GM21423 (cell line): ENCODE measurements around the gene DCTN4.
"Not testable (repeated sequence)": the region's sequence is repeated elsewhere in the genome, so short reads cannot be mapped to it uniquely, and the experiment has no call there.

Experiments used
- ATAC-seq: cut with Tn5 transposase; IDR thresholded peaks from one replicate; pipeline ENCODE4 v1.9.1; 2021; ENCODE audit warnings: mild to moderate bottlenecking, moderate library complexity; ENCODE audit not compliant: unreplicated experiment

Gene DCTN4

GRCh38 chr5:150742455-150743141 is 16.2 kb downstream of the DCTN4 start:
- not testable (repeated sequence) for ATAC-seq

GRCh38 chr5:150740992-150741391 is 17.8 kb downstream of the DCTN4 start:
- no peak for ATAC-seq

- ATAC-seq = no peak
These were observed 20.0 kb downstream of the DCTN4 start for GRCh38 chr5:150738862-150739261.

- no peak for ATAC-seq
These were observed 24.0 kb downstream of the DCTN4 start for GRCh38 chr5:150734579-150735384.

- ATAC-seq = no peak
These were observed 27.1 kb downstream of the DCTN4 start for GRCh38 chr5:150731669-150732242.

GRCh38 chr5:150729859-150730258 is 29.0 kb downstream of the DCTN4 start:
- no peak for ATAC-seq

GRCh38 chr5:150723845-150724244 is 35.0 kb downstream of the DCTN4 start:
- no peak for ATAC-seq

- no peak for ATAC-seq
These were observed 48.7 kb downstream of the DCTN4 start for GRCh38 chr5:150710165-150710564.

GRCh38 chr5:150706776-150707390 is 51.9 kb downstream of the DCTN4 start:
- ATAC-seq = no peak

GRCh38 chr5:150703762-150704161 is 55.1 kb downstream of the DCTN4 start:
- ATAC-seq = no peak

- peak; percentile 97 for ATAC-seq
These were observed 58.0 kb downstream of the DCTN4 start, which contains the start of gene RBM22 for GRCh38 chr5:150700594-150701377. RBM22 (minus strand) TSS chr5:150701062; CDS start chr5:150700985, 77 bp downstream.

GRCh38 chr5:150700246-150700593 is 58.6 kb downstream of the DCTN4 start:
- no peak for ATAC-seq

GRCh38 chr5:150694612-150695011 is 64.2 kb downstream of the DCTN4 start:
- ATAC-seq = no peak

- no peak for ATAC-seq
These were observed 66.5 kb downstream of the DCTN4 start for GRCh38 chr5:150692276-150692675.

GRCh38 chr5:150690760-150691159 is 68.1 kb downstream of the DCTN4 start:
- no peak for ATAC-seq

- no peak for ATAC-seq
These were observed 69.7 kb downstream of the DCTN4 start for GRCh38 chr5:150689120-150689519.

- no peak for ATAC-seq
These were observed 82.2 kb downstream of the DCTN4 start for GRCh38 chr5:150676578-150676977.

GRCh38 chr5:150675069-150675468 is 83.7 kb downstream of the DCTN4 start:
- ATAC-seq = no peak

GRCh38 chr5:150674341-150674821 is 84.4 kb downstream of the DCTN4 start:
- ATAC-seq = no peak

GRCh38 chr5:150672884-150673275 is 85.9 kb downstream of the DCTN4 start:
- ATAC-seq = no peak
